Osteocyte (in vitro differentiated cells): Measurements from ENCODE around the gene IPO11. TPM values are rescaled to one million over a fixed set of nuclear protein-coding genes. Genes with fewer than 3 reads are reported as not detected.

Experiments
- DNase-seq: peaks from one replicate; pipeline ENCODE4 v3.0.0; 2021; ENCODE audit warnings: mixed read lengths; ENCODE audit not compliant: unreplicated experiment; ENCODE audit errors: extremely low spot score
- H3K27ac Mint-ChIP-seq: one replicate; pipeline ENCODE4 v1.8.0; 2021; ENCODE audit warnings: mild to moderate bottlenecking, mixed read lengths; ENCODE audit not compliant: unreplicated experiment
- H3K27me3 Mint-ChIP-seq: one replicate; pipeline ENCODE4 v1.8.0; 2021; ENCODE audit warnings: mixed read lengths; ENCODE audit not compliant: unreplicated experiment
- H3K36me3 Mint-ChIP-seq: one replicate; pipeline ENCODE4 v1.8.0; 2021; ENCODE audit warnings: mixed read lengths; ENCODE audit not compliant: unreplicated experiment
- H3K4me1 Mint-ChIP-seq: one replicate; pipeline ENCODE4 v1.8.0; 2021; ENCODE audit warnings: mixed read lengths; ENCODE audit not compliant: unreplicated experiment
- H3K4me3 Mint-ChIP-seq: one replicate; pipeline ENCODE4 v1.8.0; 2021; ENCODE audit warnings: mild to moderate bottlenecking, moderate library complexity, mixed read lengths; ENCODE audit not compliant: unreplicated experiment
- H3K9me3 Mint-ChIP-seq: one replicate; pipeline ENCODE4 v1.8.0; 2021; ENCODE audit warnings: mixed read lengths; ENCODE audit not compliant: unreplicated experiment
- total RNA-seq: library from RNA; stranded (reverse); gene quantifications from 2 replicates; pipeline ENCODE4 v1.2.1, GENCODE V29; 2021
- TF ChIP-seq, protein P1 (sequence below): fragments of 200-600 bp; sonication (generic); IDR thresholded peaks from 2 replicates; pipeline ENCODE4 v1.5.0; 2021; ENCODE audit warnings: antibody characterized with exemption, mild to moderate bottlenecking, moderate library complexity

Gene IPO11
- total RNA-seq, 1 donor from 2014 or later: 30.6 TPM

DNA sequence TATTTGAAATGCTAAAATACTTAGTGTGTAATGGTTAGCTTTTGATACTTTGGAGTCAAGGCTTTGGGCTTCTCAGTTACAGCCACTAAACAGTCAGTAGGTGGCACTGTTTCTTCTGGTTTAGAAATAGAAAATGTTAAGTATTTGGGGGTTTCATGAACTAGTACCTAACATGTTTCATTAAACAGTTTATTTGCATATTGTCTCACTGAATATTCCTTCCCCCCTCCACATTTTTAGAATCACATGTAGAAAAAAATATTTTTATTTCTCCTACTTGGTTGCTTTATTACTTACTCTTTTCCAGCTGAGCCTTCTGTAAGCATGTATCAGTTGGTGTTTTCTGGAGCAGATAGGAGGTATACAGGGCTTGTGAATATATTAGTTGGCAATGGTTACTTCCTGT is 48.0 kb downstream of the IPO11 start:
- TF ChIP-seq, protein P1, sequence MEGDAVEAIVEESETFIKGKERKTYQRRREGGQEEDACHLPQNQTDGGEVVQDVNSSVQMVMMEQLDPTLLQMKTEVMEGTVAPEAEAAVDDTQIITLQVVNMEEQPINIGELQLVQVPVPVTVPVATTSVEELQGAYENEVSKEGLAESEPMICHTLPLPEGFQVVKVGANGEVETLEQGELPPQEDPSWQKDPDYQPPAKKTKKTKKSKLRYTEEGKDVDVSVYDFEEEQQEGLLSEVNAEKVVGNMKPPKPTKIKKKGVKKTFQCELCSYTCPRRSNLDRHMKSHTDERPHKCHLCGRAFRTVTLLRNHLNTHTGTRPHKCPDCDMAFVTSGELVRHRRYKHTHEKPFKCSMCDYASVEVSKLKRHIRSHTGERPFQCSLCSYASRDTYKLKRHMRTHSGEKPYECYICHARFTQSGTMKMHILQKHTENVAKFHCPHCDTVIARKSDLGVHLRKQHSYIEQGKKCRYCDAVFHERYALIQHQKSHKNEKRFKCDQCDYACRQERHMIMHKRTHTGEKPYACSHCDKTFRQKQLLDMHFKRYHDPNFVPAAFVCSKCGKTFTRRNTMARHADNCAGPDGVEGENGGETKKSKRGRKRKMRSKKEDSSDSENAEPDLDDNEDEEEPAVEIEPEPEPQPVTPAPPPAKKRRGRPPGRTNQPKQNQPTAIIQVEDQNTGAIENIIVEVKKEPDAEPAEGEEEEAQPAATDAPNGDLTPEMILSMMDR: peak; percentile 87
- H3K4me1 Mint-ChIP-seq: peaks cover 2% of the 10 kb centered on the region
- H3K27me3 Mint-ChIP-seq: no peaks in the 10 kb centered on the region
- H3K36me3 Mint-ChIP-seq: peaks cover 1% of the 10 kb centered on the region
- no peak overlapping the region for H3K27ac Mint-ChIP-seq
- DNase-seq: no peak
- no peaks in the 10 kb centered on the region for H3K9me3 Mint-ChIP-seq
- H3K4me3 Mint-ChIP-seq: no peak overlapping the region

DNA sequence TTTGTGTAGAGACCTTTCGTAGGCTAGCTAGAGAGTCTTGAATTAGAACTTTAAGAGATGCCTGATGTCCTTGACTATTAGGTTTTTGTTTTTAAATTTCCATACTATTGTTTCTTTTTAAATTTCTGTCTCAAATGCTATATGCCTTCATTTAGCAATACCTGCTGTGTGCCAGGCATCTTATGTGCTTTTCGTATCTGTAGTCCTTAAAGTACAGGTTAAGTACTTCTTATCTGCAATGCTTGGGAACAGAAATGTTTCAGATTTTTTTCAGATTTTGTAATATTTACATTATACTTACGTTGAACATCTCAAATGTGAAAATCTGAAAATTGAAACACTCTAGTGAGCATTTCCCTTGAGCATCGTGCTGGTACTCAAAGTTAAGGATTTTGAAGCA is 49.0 kb downstream of the IPO11 start:
- no peak overlapping the region for H3K4me3 Mint-ChIP-seq
- H3K4me1 Mint-ChIP-seq: peaks cover 7% of the 10 kb centered on the region
- no peaks in the 10 kb centered on the region for H3K9me3 Mint-ChIP-seq
- DNase-seq: no peak
- H3K27ac Mint-ChIP-seq: no peak overlapping the region
- peaks cover 1% of the 10 kb centered on the region for H3K36me3 Mint-ChIP-seq
- TF ChIP-seq, protein P1: no peak
- no peaks in the 10 kb centered on the region for H3K27me3 Mint-ChIP-seq

DNA sequence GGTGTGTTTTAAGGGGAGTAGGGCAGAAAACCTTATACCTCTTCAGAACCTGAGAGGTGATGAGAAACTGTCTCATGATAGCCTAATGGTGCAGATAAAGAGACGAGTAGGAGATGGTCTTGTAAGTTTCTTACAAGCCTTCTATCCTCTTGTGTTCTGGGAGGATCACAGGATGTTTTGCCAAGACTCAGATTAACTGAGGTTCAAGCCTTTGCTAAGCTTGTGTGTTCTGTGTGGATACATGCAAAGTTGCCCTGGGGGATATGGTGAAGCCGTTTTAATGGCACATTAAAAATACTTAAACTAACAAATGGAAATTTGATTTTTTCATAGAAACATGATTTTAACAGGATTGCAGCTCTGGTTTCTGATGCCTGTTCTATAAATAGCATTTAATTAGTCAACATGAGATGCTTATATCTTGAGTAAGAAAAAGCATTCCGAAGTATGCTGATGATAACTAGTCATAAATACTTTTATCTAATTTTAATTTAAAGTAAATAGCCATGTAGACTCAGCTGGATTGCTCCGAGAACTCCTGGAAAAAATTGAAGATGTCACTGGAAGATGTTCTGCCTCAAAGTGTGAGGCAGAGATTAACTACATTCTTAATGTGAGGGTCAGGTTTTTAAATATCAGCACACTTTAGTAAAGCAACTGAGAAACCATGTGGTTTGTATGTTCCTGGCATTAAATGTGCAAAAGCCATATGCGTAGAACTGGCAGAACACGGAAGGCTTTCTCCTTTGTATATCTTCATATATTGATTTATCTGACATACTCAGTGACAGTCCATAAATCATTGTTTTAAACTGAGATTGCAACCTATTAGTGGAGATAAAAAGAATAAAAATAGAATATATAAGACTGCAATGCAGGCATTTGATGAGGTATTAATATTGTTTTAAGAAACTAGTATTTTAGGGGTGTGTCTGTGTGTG is 53.7 kb downstream of the IPO11 start:
- peaks cover 15% of the 10 kb centered on the region for H3K36me3 Mint-ChIP-seq
- peaks cover 5% of the 10 kb centered on the region for H3K4me1 Mint-ChIP-seq
- no peak for DNase-seq
- no peaks in the 10 kb centered on the region for H3K27me3 Mint-ChIP-seq
- H3K9me3 Mint-ChIP-seq: no peaks in the 10 kb centered on the region
- H3K27ac Mint-ChIP-seq: no peak overlapping the region
- TF ChIP-seq, protein P1: no peak
- H3K4me3 Mint-ChIP-seq: no peak overlapping the region

DNA sequence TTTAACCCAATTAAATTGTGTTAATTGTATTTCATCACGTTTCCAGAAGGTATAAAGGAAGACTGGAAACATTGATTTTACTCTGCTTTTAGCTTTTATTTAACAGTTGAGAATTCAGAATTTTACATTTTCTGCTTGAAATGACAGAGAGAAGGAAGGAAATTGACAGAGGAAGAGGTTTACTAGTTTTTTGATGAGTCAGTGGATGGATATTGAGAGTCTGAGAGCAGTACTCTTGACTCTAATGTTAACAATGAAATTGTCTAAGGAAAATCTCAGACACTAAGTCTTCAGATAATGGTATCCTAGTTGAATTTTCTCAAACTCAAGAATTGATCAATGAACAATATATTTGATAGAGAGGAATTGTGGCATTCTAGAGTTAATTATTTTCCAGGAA is 60.6 kb downstream of the IPO11 start:
- H3K27me3 Mint-ChIP-seq: no peaks in the 10 kb centered on the region
- peaks cover 15% of the 10 kb centered on the region for H3K36me3 Mint-ChIP-seq
- peaks cover 11% of the 10 kb centered on the region for H3K4me1 Mint-ChIP-seq
- no peak overlapping the region for H3K4me3 Mint-ChIP-seq
- TF ChIP-seq, protein P1: no peak
- no peaks in the 10 kb centered on the region for H3K9me3 Mint-ChIP-seq
- H3K27ac Mint-ChIP-seq: peak overlapping the region; percentile 56
- no peak for DNase-seq

DNA sequence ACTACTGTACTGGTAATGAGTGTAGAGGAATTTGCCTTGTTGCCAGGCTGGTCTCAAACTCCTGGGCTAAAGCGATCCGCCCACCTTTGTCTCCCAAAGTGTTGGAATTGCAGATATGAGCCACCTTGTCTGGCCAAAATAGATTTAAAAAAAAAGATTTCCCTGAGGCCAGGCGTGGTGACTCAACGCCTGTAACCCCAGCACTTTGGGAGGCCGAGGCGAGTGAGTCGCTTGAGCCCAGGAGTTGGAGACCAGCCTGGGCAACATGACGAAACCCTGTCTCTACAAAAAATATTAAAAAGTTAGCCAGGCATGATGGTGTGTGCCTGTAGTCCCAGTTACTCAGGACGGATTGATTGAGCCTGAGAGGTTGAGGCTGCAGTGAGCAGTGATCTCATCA is 62.5 kb downstream of the IPO11 start:
- TF ChIP-seq, protein P1: no peak
- Mint-ChIP-seq H3K27me3 (no peaks in the 10 kb centered on the region), H3K9me3 (no peaks in the 10 kb centered on the region), H3K4me3 (no peak overlapping the region), H3K27ac (no peak overlapping the region), H3K4me1 (peaks cover 11% of the 10 kb centered on the region), H3K36me3 (peaks cover 13% of the 10 kb centered on the region)
- no peak for DNase-seq
